ENCODE data around the gene CAMKMT.

DNA sequence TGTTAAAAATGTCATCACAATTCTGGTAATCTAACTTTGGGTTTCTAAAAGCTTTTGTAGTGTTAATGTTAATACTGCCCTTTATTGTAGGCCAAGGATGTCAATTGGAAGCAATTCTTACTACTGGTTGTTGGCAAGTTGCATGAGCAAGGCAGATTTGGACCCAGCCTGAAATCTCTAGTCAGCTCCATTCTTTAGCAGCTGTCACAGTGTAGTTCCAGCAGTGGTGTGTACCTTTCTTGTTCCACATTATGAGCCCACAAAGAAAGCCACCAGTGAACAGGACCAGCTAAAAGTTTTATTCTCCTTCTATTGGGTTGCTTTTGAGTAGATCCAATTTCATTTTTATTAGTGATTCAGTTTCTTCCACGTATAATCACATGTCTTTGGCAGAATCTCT, 133.8 kb downstream of the CAMKMT start:
- TF ChIP-seq, protein P1, sequence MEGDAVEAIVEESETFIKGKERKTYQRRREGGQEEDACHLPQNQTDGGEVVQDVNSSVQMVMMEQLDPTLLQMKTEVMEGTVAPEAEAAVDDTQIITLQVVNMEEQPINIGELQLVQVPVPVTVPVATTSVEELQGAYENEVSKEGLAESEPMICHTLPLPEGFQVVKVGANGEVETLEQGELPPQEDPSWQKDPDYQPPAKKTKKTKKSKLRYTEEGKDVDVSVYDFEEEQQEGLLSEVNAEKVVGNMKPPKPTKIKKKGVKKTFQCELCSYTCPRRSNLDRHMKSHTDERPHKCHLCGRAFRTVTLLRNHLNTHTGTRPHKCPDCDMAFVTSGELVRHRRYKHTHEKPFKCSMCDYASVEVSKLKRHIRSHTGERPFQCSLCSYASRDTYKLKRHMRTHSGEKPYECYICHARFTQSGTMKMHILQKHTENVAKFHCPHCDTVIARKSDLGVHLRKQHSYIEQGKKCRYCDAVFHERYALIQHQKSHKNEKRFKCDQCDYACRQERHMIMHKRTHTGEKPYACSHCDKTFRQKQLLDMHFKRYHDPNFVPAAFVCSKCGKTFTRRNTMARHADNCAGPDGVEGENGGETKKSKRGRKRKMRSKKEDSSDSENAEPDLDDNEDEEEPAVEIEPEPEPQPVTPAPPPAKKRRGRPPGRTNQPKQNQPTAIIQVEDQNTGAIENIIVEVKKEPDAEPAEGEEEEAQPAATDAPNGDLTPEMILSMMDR (conservative IDR thresholded peaks at IDR 0.05; ENCODE audit: low read length) = no peak
- TF ChIP-seq EZH2phosphoT487 (IDR thresholded peaks at IDR 0.05; ENCODE audit: borderline replicate concordance, low read depth, low read length) = no peak
